PFSK-1 (cell line): ENCODE measurements around the gene SLC6A17.

Experiments used
- POLR2AphosphoS5 ChIP-seq: IDR thresholded peaks from 2 replicates; pipeline ENCODE4 v1.6.1; 2012; ENCODE audit warnings: low read depth, mild to moderate bottlenecking, control low read depth, low read length, moderate library complexity
- TAF1 ChIP-seq: IDR thresholded peaks from 2 replicates; pipeline ENCODE4 v1.6.1; 2012; ENCODE audit warnings: low read length, control low read depth, borderline replicate concordance; ENCODE audit not compliant: insufficient read depth

GRCh38 chr1:110212169-110213142 is 62.2 kb downstream of the SLC6A17 start:
- no peak for TF ChIP-seq TAF1
- TF ChIP-seq POLR2AphosphoS5: no peak
